Vagina (tissue), 2 donors: ENCODE data around the gene IL1RL1.

ENCODE experiments used
- CTCF ChIP-seq, 3 experiments: fragments of 450-650 bp in 2 of 3; fragments of 200-600 bp in 1 of 3; sonication (generic) in 1 of 3; IDR thresholded peaks; one replicate each; pipeline ENCODE4 v1.5.1; 2017 to 2019; ENCODE audit warnings: antibody characterized with exemption in 3 of 3, mild to moderate bottlenecking in 2 of 3, moderate library complexity in 2 of 3
- POLR2A ChIP-seq, 2 donors: fragments of 450-650 bp; IDR thresholded peaks; one replicate each; pipeline ENCODE4 v1.6.1; 2017; ENCODE audit warnings: antibody characterized with exemption in 2 of 2, mild to moderate bottlenecking in 2 of 2, moderate library complexity in 2 of 2
- POLR2AphosphoS5 ChIP-seq, 2 donors: sonication (generic); formaldehyde crosslinking; IDR thresholded peaks; one replicate each; pipeline ENCODE4 v1.9.0; 2017; ENCODE audit warnings: antibody characterized with exemption in 2 of 2, mild to moderate bottlenecking in 2 of 2, low read depth in 1 of 2; ENCODE audit not compliant: insufficient read depth in 1 of 2

GRCh38 chr2:102337481-102338386 lies 26.4 kb downstream of the IL1RL1 start:
- TF ChIP-seq CTCF (IDR thresholded peaks at IDR 0.05) (no peak), POLR2A (IDR thresholded peaks at IDR 0.05) (no peak), POLR2AphosphoS5 (IDR thresholded peaks at IDR 0.05; ENCODE audit: insufficient read depth in 1 of 2, low read depth in 1 of 2) (no peak)
